IPS-18a (cell line): ENCODE measurements around the gene NFKB2.

Experiments used
- H3K27ac ChIP-seq: one replicate; pipeline ENCODE4 v1.5.1; 2013; ENCODE audit warnings: low read length
- H3K27me3 ChIP-seq: one replicate; pipeline ENCODE4 v1.6.1; 2013; ENCODE audit warnings: mild to moderate bottlenecking, low read length; ENCODE audit not compliant: control insufficient read depth, insufficient read depth
- H3K36me3 ChIP-seq: one replicate; pipeline ENCODE4 v1.6.1; 2013; ENCODE audit warnings: low read depth, low read length; ENCODE audit not compliant: control insufficient read depth
- H3K4me1 ChIP-seq: one replicate; pipeline ENCODE4 v1.6.1; 2013; ENCODE audit warnings: low read depth, low read length; ENCODE audit not compliant: control insufficient read depth
- H3K4me3 ChIP-seq: one replicate; pipeline ENCODE4 v1.5.1; 2013; ENCODE audit warnings: low read length
- H3K9ac ChIP-seq: one replicate; pipeline ENCODE4 v1.6.1; 2013; ENCODE audit warnings: mild to moderate bottlenecking, low read length, moderate library complexity
- H3K9me3 ChIP-seq: one replicate; pipeline ENCODE4 v1.6.1; 2013; ENCODE audit warnings: low read depth, low read length; ENCODE audit not compliant: control insufficient read depth

The NFKB2 gene

DNA sequence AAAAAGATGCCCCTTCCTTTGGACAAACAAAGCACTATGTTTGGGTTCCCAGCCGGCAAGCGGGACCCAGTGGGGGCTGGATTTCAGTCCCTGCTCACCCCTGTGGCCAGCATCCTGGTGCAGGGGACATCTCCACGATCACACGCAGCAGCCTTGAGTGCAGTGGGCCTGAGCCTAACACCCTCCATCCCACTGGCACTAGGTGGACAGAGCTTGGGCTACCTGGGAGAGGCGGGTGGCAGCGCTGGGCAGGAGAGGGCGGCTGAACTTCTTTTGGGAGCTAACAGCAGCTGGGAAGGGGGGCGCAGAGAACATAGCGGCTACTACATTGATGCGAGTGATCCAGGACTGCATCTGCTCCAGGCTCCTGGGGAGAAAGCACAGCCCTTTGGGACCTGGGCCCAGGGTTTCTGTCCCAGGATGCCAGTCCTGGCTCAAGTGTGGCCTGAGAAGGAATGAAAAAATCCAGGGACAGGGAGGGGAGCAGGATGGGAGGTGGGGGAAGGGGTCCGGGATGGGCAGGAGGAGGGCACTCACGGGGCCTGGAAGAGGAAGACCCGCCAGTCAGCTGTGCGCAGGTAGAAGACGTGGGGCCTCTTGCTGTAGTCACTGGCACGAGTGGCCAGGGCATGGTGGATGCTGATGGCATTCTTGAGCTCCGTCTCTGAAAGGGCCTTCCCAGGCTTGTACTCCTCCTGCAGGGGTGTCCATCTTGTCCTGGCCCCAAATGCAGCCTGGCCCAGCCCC, 9.0 kb downstream of the NFKB2 start:
- H3K4me1 ChIP-seq: peaks cover 2% of the 10 kb centered on the region
- H3K36me3 ChIP-seq: peaks cover 16% of the 10 kb centered on the region
- H3K9me3 ChIP-seq: no peaks in the 10 kb centered on the region
- peaks cover 30% of the 10 kb centered on the region for H3K27me3 ChIP-seq
- H3K27ac ChIP-seq: no peak overlapping the region
- no peak overlapping the region for H3K4me3 ChIP-seq
- H3K9ac ChIP-seq: no peak overlapping the region

DNA sequence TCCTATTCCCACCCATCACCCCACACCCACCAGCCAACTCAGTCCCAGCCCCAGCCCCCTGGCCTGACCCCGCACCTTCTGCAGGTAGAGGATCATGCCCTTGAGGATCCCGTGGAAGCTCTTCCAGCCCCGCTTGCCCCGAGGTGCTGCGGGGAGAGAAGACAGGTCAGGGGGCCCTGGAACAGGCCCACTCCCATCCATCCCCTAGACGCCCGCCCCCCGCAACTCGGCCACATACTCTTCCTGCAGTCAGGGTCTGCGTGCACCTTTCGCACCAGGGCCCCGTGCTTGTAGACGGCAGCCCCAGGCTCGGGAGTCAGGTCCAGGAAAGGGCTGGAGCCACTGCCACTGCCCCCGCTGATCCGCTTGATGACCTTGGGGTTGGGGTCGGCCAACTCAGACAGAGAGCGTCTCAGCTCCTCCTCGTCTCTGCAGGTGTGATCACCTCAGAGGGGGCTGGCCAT, 9.6 kb downstream of the NFKB2 start:
- Histone ChIP-seq H3K9ac (no peak overlapping the region), H3K4me1 (peaks cover 3% of the 10 kb centered on the region), H3K36me3 (peaks cover 15% of the 10 kb centered on the region), H3K27ac (no peak overlapping the region), H3K27me3 (peaks cover 36% of the 10 kb centered on the region), H3K4me3 (no peak overlapping the region), H3K9me3 (no peaks in the 10 kb centered on the region)

DNA sequence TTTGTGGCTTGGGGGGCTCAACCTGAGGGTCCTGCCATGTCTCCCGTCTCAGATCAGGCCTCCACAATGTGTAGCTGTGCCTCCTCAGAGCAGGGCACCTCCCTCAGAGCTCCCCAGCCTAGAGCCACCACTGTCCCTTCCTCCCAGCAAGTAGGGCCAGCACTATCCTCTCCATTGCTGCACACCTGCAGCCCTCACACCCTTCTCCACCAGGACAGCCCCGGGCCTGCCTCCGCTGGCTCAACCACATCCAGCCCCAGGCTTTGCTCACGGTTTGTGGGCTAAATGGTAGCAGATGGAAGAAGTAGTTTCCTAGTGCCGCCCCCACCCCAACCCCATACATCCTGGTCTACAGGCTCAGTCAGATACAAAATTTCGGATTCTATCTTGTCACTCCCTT, 10.1 kb downstream of the NFKB2 start:
- Histone ChIP-seq H3K36me3 (peaks cover 11% of the 10 kb centered on the region), H3K27me3 (peaks cover 41% of the 10 kb centered on the region), H3K9ac (no peak overlapping the region), H3K4me1 (peaks cover 3% of the 10 kb centered on the region), H3K4me3 (no peak overlapping the region), H3K9me3 (no peaks in the 10 kb centered on the region), H3K27ac (no peak overlapping the region)

DNA sequence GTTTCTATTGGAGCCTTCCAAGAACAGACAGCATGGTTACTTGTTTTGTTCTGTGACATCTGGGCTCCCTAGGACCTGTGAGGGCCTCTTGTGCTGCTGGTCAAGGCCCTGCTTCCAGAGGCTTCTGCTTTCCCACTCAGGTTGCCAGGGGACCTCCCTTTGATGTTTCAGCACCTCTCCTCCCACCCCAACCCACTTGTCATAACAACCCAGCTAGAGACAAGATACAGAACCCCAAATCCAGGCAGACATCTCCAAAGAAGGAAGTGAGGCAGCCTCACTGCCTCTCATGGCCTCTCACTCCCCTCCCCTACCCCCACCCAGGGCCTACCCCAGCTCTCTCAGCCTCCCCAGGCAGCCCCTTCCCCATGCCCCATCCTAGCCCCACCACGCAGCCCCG, 11.3 kb downstream of the NFKB2 start:
- peaks cover 12% of the 10 kb centered on the region for H3K4me1 ChIP-seq
- H3K36me3 ChIP-seq: peaks cover under 1% of the 10 kb centered on the region

DNA sequence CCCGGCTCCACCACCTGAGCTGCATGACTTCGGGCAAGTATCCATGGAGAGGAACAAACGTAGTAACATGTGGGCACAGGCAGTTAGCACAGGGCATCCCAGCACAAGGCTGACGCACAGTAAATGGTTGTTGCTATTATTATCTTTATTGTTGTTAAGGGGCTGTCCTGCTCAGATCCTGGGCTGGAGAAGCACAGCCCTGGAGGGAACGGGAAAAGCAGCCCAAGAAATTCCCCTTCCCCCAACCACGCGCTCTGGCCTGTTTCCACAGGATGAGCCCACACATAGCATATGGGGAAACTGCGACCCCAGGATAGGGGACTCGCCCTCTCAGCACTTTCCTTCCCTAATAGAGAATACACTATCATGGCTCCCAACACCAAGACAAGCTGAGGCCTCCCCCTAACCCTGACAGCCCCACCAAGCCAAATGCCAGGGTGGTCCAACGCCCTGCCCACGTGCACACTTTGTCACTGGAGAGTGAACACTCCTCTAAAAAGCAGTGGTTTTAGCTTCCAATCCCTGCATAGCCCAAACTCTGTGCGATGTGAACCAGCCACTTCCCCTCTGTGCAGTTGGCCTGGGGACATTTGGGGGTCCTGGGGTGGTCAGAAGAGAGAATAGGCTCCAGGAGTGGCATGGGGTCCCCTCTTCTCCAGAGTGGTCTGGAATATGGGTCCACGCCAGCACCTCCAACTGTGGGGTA, 12.1 kb downstream of the NFKB2 start:
- Histone ChIP-seq H3K9ac (no peak overlapping the region), H3K9me3 (no peaks in the 10 kb centered on the region), H3K4me3 (no peak overlapping the region), H3K36me3 (no peaks in the 10 kb centered on the region), H3K27me3 (peaks cover 60% of the 10 kb centered on the region), H3K27ac (no peak overlapping the region), H3K4me1 (peaks cover 12% of the 10 kb centered on the region)

More for the DNA sequence above, 11.3 kb downstream of the NFKB2 start:
- Histone ChIP-seq H3K27me3 (peaks cover 53% of the 10 kb centered on the region), H3K9ac (no peak overlapping the region), H3K4me3 (no peak overlapping the region), H3K27ac (no peak overlapping the region), H3K9me3 (no peaks in the 10 kb centered on the region)

DNA sequence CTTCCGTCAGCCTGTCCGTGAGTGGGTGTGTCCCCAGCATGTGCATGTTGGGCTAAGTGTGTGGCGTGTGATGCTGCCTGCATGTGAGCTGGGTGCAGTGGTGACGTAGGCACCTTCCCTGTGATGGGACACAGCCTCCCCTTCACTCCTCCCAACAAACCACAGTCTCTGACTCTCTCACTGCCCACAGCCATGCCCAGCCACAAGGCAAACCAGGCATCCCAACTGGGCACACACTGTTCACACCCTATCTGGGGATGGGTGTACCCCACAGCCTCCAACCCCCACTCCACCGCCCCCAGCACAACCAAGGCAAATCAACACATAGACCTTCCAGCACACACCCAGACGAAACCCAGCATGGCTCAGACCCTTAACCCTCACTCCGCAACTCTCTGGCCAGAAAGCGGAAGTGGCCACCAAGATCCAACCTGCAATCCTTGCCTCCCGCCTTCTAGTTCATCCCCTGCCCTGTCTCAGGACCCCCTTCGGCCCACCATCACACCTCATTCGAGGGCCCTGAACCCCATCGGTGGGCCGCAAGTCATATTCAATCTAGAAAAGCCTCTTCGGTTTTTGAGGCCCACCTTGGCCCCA, 12.7 kb downstream of the NFKB2 start:
- Histone ChIP-seq H3K27me3 (peaks cover 63% of the 10 kb centered on the region), H3K9ac (no peak overlapping the region), H3K4me3 (peak overlapping the region; percentile 36), H3K9me3 (no peaks in the 10 kb centered on the region), H3K4me1 (peaks cover 12% of the 10 kb centered on the region), H3K27ac (no peak overlapping the region), H3K36me3 (no peaks in the 10 kb centered on the region)

DNA sequence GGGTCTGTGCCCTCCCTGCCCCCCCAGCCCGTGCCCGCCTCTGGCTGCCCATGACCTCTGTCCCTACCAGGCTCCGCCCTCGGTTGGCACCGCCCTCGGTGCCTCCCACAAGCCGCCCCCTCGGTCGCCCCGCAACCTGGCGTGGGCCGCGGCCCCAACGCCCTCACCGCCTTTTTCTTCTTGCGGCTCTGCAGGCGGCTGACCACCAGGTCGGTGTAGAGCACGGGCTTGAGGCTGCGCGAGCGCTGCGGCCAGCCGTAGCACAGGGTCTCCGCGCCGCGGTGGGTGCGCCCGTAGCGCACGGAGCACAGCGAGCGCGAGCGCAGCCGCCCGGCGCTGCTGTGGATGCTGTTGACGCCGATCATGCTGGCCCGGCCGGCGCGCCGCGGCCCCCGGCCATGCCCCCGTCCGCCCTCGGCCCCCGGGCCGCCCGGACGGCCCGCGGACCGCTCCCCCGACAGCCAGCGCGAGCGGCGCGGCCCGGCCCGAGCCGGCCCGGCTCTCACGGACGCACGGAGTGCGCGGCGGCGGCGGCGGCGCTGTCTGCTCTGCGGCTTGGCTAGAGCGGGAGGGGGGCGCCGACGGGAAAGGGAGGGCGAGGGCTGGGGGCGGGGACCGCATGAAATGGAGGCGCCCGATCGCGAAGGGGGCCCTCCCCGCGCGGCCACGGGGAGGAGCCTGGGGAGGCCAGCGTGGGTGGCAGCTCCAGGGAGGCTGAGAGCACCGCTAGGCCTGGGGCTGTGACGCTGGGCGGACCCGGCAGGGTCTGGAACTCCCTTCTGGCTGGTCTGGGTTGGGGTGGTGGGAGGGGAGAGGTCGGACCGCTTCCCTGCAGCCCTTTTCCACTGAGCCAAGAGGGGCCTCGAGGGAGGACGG, 13.5 kb downstream of the NFKB2 start:
- H3K4me1 ChIP-seq: peaks cover 16% of the 10 kb centered on the region
- peaks cover 63% of the 10 kb centered on the region for H3K27me3 ChIP-seq
- no peak overlapping the region for H3K9ac ChIP-seq
- H3K27ac ChIP-seq: no peak overlapping the region
- H3K36me3 ChIP-seq: no peaks in the 10 kb centered on the region
- H3K9me3 ChIP-seq: no peaks in the 10 kb centered on the region
- H3K4me3 ChIP-seq: peak overlapping the region; percentile 59

DNA sequence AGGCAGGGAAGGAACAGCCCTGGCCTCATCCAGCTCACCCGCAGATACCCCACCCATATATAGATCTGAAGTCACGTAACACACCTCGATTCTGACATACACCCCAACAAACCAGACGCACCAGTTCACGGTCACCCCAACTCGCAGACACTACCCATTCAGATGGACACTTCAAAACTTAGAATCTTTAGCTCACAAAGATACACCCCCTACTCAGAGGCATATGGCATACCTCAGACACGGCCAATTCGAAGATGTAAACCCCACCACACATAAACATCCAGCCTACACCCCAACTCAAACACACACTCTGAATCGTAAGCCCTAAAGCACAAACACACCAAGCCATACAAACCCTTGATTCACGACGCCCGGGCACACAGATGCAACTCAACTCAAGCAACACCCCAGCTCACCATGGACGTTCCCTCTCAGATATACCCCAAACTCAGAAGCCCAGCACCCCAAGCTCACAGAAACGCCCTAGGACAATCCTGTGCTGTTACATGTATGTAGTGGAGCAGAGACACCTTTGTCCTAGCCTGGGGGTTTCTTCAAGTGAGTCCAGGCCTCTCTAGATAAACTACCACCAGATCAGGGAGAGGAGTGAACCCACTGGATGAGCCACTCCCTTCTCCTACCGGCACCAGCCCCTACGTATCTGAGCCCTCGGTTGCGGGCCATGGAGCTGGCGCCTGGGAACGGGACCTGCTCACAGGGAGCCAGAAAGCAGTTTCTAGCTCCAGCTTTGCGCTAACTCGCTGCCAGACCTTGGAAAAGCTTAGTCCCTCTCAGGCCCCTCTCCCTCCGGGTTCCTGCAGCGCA, 14.3 kb downstream of the NFKB2 start:
- Histone ChIP-seq H3K4me1 (peaks cover 16% of the 10 kb centered on the region), H3K27me3 (peaks cover 63% of the 10 kb centered on the region), H3K9ac (no peak overlapping the region), H3K9me3 (no peaks in the 10 kb centered on the region), H3K4me3 (peak overlapping the region; percentile 59), H3K36me3 (no peaks in the 10 kb centered on the region), H3K27ac (no peak overlapping the region)

DNA sequence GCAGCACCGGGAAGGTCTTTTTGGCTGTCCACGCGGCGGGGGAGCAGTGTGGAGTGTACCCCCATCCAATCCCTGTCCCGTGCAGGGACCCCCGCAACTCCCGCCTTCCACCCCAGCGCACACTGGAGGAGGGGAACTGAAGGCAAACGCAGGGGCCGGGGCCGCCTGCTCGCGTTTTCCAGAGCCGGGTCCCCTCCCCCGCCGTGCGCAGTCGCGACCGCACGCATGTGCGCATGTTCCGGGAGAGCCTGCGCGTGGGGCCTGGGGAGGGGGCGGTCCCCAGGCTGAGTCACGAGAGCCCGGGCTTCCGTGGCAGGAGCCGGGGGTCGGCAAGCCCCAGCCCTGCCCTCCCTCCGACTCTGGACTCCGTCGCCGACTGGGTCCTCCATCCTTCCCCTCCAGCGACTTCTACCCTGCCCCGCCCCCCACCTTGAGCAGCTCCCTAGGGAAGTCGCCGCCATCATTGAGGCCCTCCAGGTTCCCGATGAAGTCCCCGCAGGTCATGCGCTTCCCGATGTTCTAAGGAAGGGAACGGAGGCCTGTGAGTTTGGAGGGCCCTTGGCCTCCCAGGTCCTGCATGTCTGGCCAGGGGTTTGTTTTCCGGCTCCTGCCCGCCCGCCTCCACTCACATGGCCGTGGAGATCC, 15.0 kb downstream of the NFKB2 start:
- peak overlapping the region; percentile 32 for H3K9ac ChIP-seq
- no peaks in the 10 kb centered on the region for H3K9me3 ChIP-seq
- no peaks in the 10 kb centered on the region for H3K36me3 ChIP-seq
- H3K4me1 ChIP-seq: peaks cover 16% of the 10 kb centered on the region
- no peak overlapping the region for H3K27ac ChIP-seq
- peak overlapping the region; percentile 59 for H3K4me3 ChIP-seq
- H3K27me3 ChIP-seq: peaks cover 63% of the 10 kb centered on the region
